ENCODE measurements around the gene IMMP1L.

- TF ChIP-seq EZH2 (IDR thresholded peaks at IDR 0.05; ENCODE audit: insufficient read depth, poor library complexity, severe bottlenecking): no peak
- TF ChIP-seq EZH2phosphoT487 (IDR thresholded peaks at IDR 0.05; ENCODE audit: insufficient read depth, low read depth): no peak
Observed at GRCh38 chr11:31443802-31444201, 65.6 kb downstream of the IMMP1L start.
